GM18498 (cell line): Measurements from ENCODE around the gene STT3B.

Source experiments
- ATAC-seq: cut with Tn5 transposase; IDR thresholded peaks from one replicate; pipeline ENCODE4 v1.9.1; 2021; ENCODE audit warnings: mild to moderate bottlenecking, moderate library complexity; ENCODE audit not compliant: unreplicated experiment

The STT3B gene

GRCh38 chr3:31550452-31551251 is 17.9 kb downstream of the STT3B start:
- peak; percentile 67 for ATAC-seq

GRCh38 chr3:31551646-31552045 is 18.9 kb downstream of the STT3B start:
- ATAC-seq = no peak

- no peak for ATAC-seq
Observed at GRCh38 chr3:31552103-31552502, 19.4 kb downstream of the STT3B start.

- no peak for ATAC-seq
Observed at GRCh38 chr3:31553258-31553657, 20.5 kb downstream of the STT3B start.

GRCh38 chr3:31555204-31555603 is 22.5 kb downstream of the STT3B start:
- no peak for ATAC-seq

GRCh38 chr3:31559872-31560534 is 27.3 kb downstream of the STT3B start:
- ATAC-seq = no peak

GRCh38 chr3:31561891-31562290 is 29.2 kb downstream of the STT3B start:
- no peak for ATAC-seq

GRCh38 chr3:31562525-31562924 is 29.8 kb downstream of the STT3B start:
- no peak for ATAC-seq

- no peak for ATAC-seq
Observed at GRCh38 chr3:31565288-31565687, 32.6 kb downstream of the STT3B start.

GRCh38 chr3:31567036-31567435 is 34.3 kb downstream of the STT3B start:
- no peak for ATAC-seq

GRCh38 chr3:31568649-31569048 is 35.9 kb downstream of the STT3B start:
- no peak for ATAC-seq

GRCh38 chr3:31571325-31571724 is 38.6 kb downstream of the STT3B start:
- no peak for ATAC-seq

- no peak for ATAC-seq
Observed at GRCh38 chr3:31572236-31573004, 39.7 kb downstream of the STT3B start.

- peak; percentile 57 for ATAC-seq
Observed at GRCh38 chr3:31573036-31573779, 40.5 kb downstream of the STT3B start.

GRCh38 chr3:31575448-31575847 is 42.7 kb downstream of the STT3B start:
- ATAC-seq = no peak

GRCh38 chr3:31576521-31576920 is 43.8 kb downstream of the STT3B start:
- ATAC-seq = no peak

GRCh38 chr3:31577232-31577631 is 44.5 kb downstream of the STT3B start:
- no peak for ATAC-seq

- ATAC-seq = no peak
Observed at GRCh38 chr3:31579828-31580227, 47.1 kb downstream of the STT3B start.

- no peak for ATAC-seq
Observed at GRCh38 chr3:31580645-31581044, 47.9 kb downstream of the STT3B start.

GRCh38 chr3:31581660-31582059 is 48.9 kb downstream of the STT3B start:
- no peak for ATAC-seq

- ATAC-seq = no peak
Observed at GRCh38 chr3:31589228-31589627, 56.5 kb downstream of the STT3B start.
